HepG2 (cell line): ENCODE data around the gene ABCE1. TPM values are rescaled to one million over a fixed set of nuclear protein-coding genes. Genes with fewer than 3 reads are reported as not detected.

Experiments
- ATAC-seq: fragments of 200-7000 bp; cut with Tn5 transposase; 3 replicates; pipeline ENCODE4 v1.9.1; 2020; ENCODE audit warnings: mild to moderate bottlenecking, moderate library complexity
- BruUV-seq: library from RNA; stranded (reverse); fragments of 400-500 nt; replicated peaks from 2 replicates; lab custom pipeline; 2021; lab: Mats Ljungman, UMichigan
- CTCF ChIA-PET: fragments of 300-600 bp; formaldehyde crosslinking; extraction: SDS; loops from one replicate; lab custom pipeline; 2021; ENCODE audit warnings: low total read pairs, inconsistent platforms, low intra/inter-chr PET ratio; lab: Yijun Ruan, JAX
- POLR2A ChIA-PET: fragments of 350-600 bp; sonication (Branson Sonifier 250); formaldehyde crosslinking; loops from one replicate; lab custom pipeline; 2020; ENCODE audit warnings: antibody characterized with exemption, inconsistent platforms; lab: Yijun Ruan, JAX
- DNase-seq: peaks from one replicate; pipeline ENCODE4 v3.0.0-alpha.2; 2015; ENCODE audit warnings: low spot score
- FAIRE-seq: peaks from 3 replicates; lab custom pipeline; 2011; peaks lifted over from hg19 to GRCh38; lab: Jason Lieb, UNC
- H2AFZ ChIP-seq: one replicate; pipeline ENCODE4 v1.6.1; 2011; ENCODE audit warnings: low read length, inconsistent platforms
- H3K27ac ChIP-seq: fragments of 300-600 bp; 3 replicates; pipeline ENCODE4 v1.8.0; 2011; ENCODE audit warnings: mixed run types, mild to moderate bottlenecking, mixed read lengths, low read length, inconsistent platforms; ENCODE audit not compliant: insufficient read depth; ENCODE audit errors: extremely low read length
- H3K27me3 ChIP-seq, 2 experiments: fragments of 200-600 bp in 1 of 2; 2 replicates in 1 of 2; 3 replicates in 1 of 2; pipeline versions ENCODE4 v1.6.0 to v1.8.0; 2011; ENCODE audit warnings: low read length in 2 of 2, mild to moderate bottlenecking in 2 of 2, moderate library complexity in 2 of 2, inconsistent platforms in 1 of 2; ENCODE audit not compliant: insufficient read depth in 2 of 2, control insufficient read depth in 1 of 2
- H3K36me3 ChIP-seq, 2 experiments: fragments of 200-600 bp in 1 of 2; replicated peaks in 1 of 2; 2 replicates in 1 of 2; 3 replicates in 1 of 2; pipeline versions ENCODE4 v1.5.1 to v1.8.0; 2011; ENCODE audit warnings: low read length in 2 of 2, inconsistent platforms in 1 of 2; ENCODE audit not compliant: insufficient read depth in 2 of 2, control insufficient read depth in 1 of 2
- H3K4me1 ChIP-seq: 2 replicates; pipeline ENCODE4 v1.5.1; 2012; ENCODE audit warnings: low read length, inconsistent platforms; ENCODE audit not compliant: insufficient read depth
- H3K4me2 ChIP-seq: 2 replicates; pipeline ENCODE4 v1.6.0; 2011; ENCODE audit warnings: low read depth, low read length, inconsistent platforms
- H3K4me3 ChIP-seq, 3 experiments: fragments of 200-600 bp in 1 of 3; sonication (generic), shearing (Covaris generic) in 1 of 3; replicated peaks in 1 of 3; 2 replicates each; pipeline ENCODE4 v1.5.1; 2011 to 2016; ENCODE audit warnings: low read length in 3 of 3, inconsistent platforms in 2 of 3, low read depth in 2 of 3, mild to moderate bottlenecking in 2 of 3, control low read depth in 1 of 3, mixed read lengths in 1 of 3; ENCODE audit not compliant: insufficient read depth in 1 of 3
- H3K79me2 ChIP-seq: one replicate; pipeline ENCODE4 v1.6.1; 2011; ENCODE audit warnings: low read length, inconsistent platforms; ENCODE audit not compliant: insufficient read depth
- H3K9ac ChIP-seq: 2 replicates; pipeline ENCODE4 v1.6.0; 2011; ENCODE audit warnings: mild to moderate bottlenecking, low read depth, low read length, inconsistent platforms; ENCODE audit not compliant: insufficient read depth
- H3K9me3 ChIP-seq: 2 replicates; pipeline ENCODE4 v1.5.1; 2012; ENCODE audit warnings: mild to moderate bottlenecking, low read length
- H4K20me1 ChIP-seq: 2 replicates; pipeline ENCODE4 v1.6.0; 2011; ENCODE audit warnings: inconsistent platforms, mild to moderate bottlenecking, low read length, moderate library complexity; ENCODE audit not compliant: insufficient read depth
- ATF6 ChIP-seq: sonication (generic); formaldehyde crosslinking; conservative IDR thresholded peaks from 2 replicates; pipeline ENCODE4 v1.4.0; 2020; ENCODE audit warnings: missing genetic modification reagents
- HNRNPLL ChIP-seq: fragments of 200-400 bp; formaldehyde crosslinking; IDR thresholded peaks from 2 replicates; pipeline ENCODE4 v1.6.1; 2017; ENCODE audit warnings: mild to moderate bottlenecking, low read depth, low read length; ENCODE audit not compliant: poor library complexity, severe bottlenecking
- JDP2 ChIP-seq: sonication (generic); formaldehyde crosslinking; IDR thresholded peaks from 2 replicates; pipeline ENCODE4 v1.8.1; 2022; ENCODE audit warnings: missing genetic modification reagents, borderline replicate concordance
- JUN ChIP-seq: sonication (generic); formaldehyde crosslinking; IDR thresholded peaks from 2 replicates; pipeline ENCODE4 v1.4.0; 2020; ENCODE audit warnings: mild to moderate bottlenecking, missing genetic modification reagents
- ZFAT ChIP-seq: sonication (generic); formaldehyde crosslinking; conservative IDR thresholded peaks from 2 replicates; pipeline ENCODE4 v1.8.1; 2023; ENCODE audit warnings: missing genetic modification reagents, inconsistent platforms
- ZNF562 ChIP-seq: sonication (generic); formaldehyde crosslinking; IDR thresholded peaks from 2 replicates; pipeline ENCODE4 v1.8.0; 2022; ENCODE audit warnings: missing genetic modification reagents, borderline replicate concordance
- ZNF782 ChIP-seq: sonication (generic); formaldehyde crosslinking; IDR thresholded peaks from 2 replicates; pipeline ENCODE4 v1.4.0; 2020; ENCODE audit warnings: missing genetic modification reagents, mild to moderate bottlenecking, borderline replicate concordance
- ZNF879 ChIP-seq: sonication (generic); formaldehyde crosslinking; IDR thresholded peaks from 2 replicates; pipeline ENCODE4 v1.8.1; 2023; ENCODE audit warnings: missing genetic modification reagents
- ZZZ3 ChIP-seq: sonication (generic); formaldehyde crosslinking; IDR thresholded peaks from 2 replicates; pipeline ENCODE4 v1.4.0; 2020; ENCODE audit warnings: missing genetic modification reagents, mild to moderate bottlenecking, borderline replicate concordance
- WGBS: methylation state at CpG from one replicate; pipeline ENCODE4 v1.1.6; 2017; ENCODE audit warnings: low lambda C conversion rate; 5-methylcytosine and 5-hydroxymethylcytosine counted together
- in situ Hi-C: cut with HindIII; loops from 2 replicates; pipeline ENCODE4 v1.10.0; 2017; ENCODE audit warnings: low pct_unique_long_range_greater_than_20kb; ENCODE audit not compliant: extremely low pct_ligation_motif_present
- intact Hi-C: fragments of 100-400 bp; cut with micrococcal nuclease; formaldehyde crosslinking; loops from one replicate; pipeline ENCODE4 v1.10.0; 2022; ENCODE audit not compliant: unreplicated experiment
- polyA plus RNA-seq, 8 experiments: library from polyadenylated mRNA; depleted of rRNA in 3 of 8; stranded (reverse) in 7 of 8; unstranded in 1 of 8; fragments of >200 nt; fragmentation: Illumina TruSeq in 4 of 8; extraction: Trizol in 4 of 8; gene quantifications; 2 replicates each; pipeline versions ENCODE4 v1.2.1 to v1.2.3, GENCODE V29; 2011 to 2016; ENCODE audit warnings: low read depth in 4 of 8, missing spikeins in 1 of 8, mixed read lengths in 1 of 8; ENCODE audit not compliant: insufficient read depth in 1 of 8
- total RNA-seq, 5 experiments: library from RNA; depleted of rRNA; stranded (reverse); fragments of >200 nt; fragmentation: Illumina TruSeq; extraction: Trizol; gene quantifications; 2 replicates each; pipeline ENCODE4 v1.2.3, GENCODE V29; 2016; ENCODE audit warnings: low read depth in 1 of 5
- TF ChIP-seq, protein P1 (sequence below): sonication (generic); formaldehyde crosslinking; conservative IDR thresholded peaks from 2 replicates; pipeline ENCODE4 v1.8.0; 2022; ENCODE audit warnings: missing genetic modification reagents
- TF ChIP-seq, protein P2 (sequence below): sonication (generic); formaldehyde crosslinking; IDR thresholded peaks from 2 replicates; pipeline ENCODE4 v1.4.0; 2020; ENCODE audit warnings: missing genetic modification reagents

ABCE1 gene
- total and polyA plus RNA-seq, 2 of the 13 experiments (the other 11 are each of a cell fraction or from before 2014, with no cell fraction given): 50.8 to 139 TPM

DNA sequence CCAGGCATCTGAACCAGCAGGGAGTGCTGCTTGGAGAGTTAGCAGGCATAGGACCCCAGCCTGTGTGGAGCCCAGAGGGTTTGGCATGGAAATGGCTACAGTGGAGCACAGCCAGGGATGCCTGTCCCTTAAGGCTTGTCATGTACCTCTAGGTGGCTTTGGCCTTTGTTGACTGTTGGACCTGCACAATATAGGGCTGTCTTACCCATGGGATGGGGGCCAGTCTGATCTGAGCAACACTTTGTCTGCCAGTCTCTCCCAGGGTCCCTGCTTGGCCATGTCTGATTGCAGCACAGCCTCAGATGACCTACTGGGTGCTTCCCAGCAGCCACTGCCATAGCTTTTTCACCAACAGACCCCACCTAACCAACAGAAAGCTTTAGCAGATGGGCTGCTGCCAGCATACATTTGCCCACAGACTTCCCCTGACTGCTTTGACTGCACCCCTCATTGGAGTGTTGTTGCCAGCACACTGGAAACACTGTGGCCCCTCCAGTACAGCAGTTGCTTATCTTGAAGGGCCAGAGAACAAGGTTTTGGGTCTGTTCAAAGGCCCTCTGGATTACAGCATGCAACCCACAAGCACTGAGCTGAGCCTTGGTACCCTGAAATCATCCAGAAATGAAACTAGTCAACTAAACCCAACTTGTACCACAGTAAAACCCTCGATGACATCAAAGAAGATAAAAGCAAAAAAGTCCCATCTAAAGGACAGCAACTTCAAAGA, 22.2 kb upstream of the ABCE1 start:
- no peak for FAIRE-seq
- Histone ChIP-seq H2AFZ (no peak overlapping the region), H3K4me3 (no peak overlapping the region), H3K9ac (no peak overlapping the region), H3K27me3 (no peaks in the 10 kb centered on the region), H3K4me2 (no peak overlapping the region), H3K79me2 (peaks cover 19% of the 10 kb centered on the region), H4K20me1 (no peaks in the 10 kb centered on the region), H3K9me3 (peaks cover 11% of the 10 kb centered on the region; the same call in 1 of the 2 replicates), H3K4me1 (no peaks in the 10 kb centered on the region), H3K36me3 (peaks cover 3 to 26% of the 10 kb centered on the region in 2 experiments; a peak in 4 of 5 replicates), H3K27ac (no peak overlapping the region)
- in situ Hi-C loops: no loop called here
- intact Hi-C loops: no loop called here
- no peak for DNase-seq
- CTCF ChIA-PET: no interaction called here
- BruUV-seq: no TSS peak
- POLR2A ChIA-PET: no interaction called here
- 96% methylated on average over 1 of the region's 1 CpG for WGBS
- no peak; the same call in 1 of the 3 replicates for ATAC-seq
- TF ChIP-seq JUN (CRISPR knock-in tag) (no peak), ZNF879 (CRISPR knock-in tag) (no peak)

GRCh38 chr4:145076469-145076855, 21.6 kb upstream of the ABCE1 start:
- Histone ChIP-seq H2AFZ (no peak overlapping the region), H3K4me2 (no peak overlapping the region), H3K4me3 (no peak overlapping the region), H3K36me3 (peaks cover 3 to 26% of the 10 kb centered on the region in 2 experiments; a peak in 4 of 5 replicates), H3K27me3 (no peaks in the 10 kb centered on the region), H3K9me3 (peaks cover 11% of the 10 kb centered on the region; the same call in 1 of the 2 replicates), H3K79me2 (peaks cover 19% of the 10 kb centered on the region), H3K4me1 (no peaks in the 10 kb centered on the region), H3K9ac (no peak overlapping the region), H3K27ac (no peak overlapping the region), H4K20me1 (no peaks in the 10 kb centered on the region)
- in situ Hi-C loops: no loop called here
- FAIRE-seq (no peak), ATAC-seq (no peak), DNase-seq (no peak)
- ChIA-PET CTCF (no interaction called here), POLR2A (no interaction called here)
- BruUV-seq: no TSS peak
- intact Hi-C loops: no loop called here
- 98% methylated on average over 2 of the region's 2 CpGs for WGBS
- TF ChIP-seq ZZZ3 (CRISPR knock-in tag): no peak
- TF ChIP-seq ZFAT: no peak
- TF ChIP-seq ZNF562 (CRISPR knock-in tag): no peak
- TF ChIP-seq HNRNPLL: no peak
- TF ChIP-seq, protein P1, sequence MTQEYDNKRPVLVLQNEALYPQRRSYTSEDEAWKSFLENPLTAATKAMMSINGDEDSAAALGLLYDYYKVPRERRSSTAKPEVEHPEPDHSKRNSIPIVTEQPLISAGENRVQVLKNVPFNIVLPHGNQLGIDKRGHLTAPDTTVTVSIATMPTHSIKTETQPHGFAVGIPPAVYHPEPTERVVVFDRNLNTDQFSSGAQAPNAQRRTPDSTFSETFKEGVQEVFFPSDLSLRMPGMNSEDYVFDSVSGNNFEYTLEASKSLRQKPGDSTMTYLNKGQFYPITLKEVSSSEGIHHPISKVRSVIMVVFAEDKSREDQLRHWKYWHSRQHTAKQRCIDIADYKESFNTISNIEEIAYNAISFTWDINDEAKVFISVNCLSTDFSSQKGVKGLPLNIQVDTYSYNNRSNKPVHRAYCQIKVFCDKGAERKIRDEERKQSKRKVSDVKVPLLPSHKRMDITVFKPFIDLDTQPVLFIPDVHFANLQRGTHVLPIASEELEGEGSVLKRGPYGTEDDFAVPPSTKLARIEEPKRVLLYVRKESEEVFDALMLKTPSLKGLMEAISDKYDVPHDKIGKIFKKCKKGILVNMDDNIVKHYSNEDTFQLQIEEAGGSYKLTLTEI: no peak
- TF ChIP-seq, protein P2, sequence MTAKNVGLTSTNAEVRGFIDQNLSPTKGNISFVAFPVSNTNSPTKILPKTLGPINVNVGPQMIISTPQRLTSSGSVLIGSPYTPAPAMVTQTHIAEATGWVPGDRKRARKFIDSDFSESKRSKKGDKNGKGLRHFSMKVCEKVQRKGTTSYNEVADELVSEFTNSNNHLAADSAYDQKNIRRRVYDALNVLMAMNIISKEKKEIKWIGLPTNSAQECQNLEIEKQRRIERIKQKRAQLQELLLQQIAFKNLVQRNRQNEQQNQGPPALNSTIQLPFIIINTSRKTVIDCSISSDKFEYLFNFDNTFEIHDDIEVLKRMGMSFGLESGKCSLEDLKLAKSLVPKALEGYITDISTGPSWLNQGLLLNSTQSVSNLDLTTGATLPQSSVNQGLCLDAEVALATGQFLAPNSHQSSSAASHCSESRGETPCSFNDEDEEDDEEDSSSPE (CRISPR knock-in tag): no peak
- TF ChIP-seq ZNF782 (CRISPR knock-in tag): no peak
- TF ChIP-seq JDP2: no peak
- no peak for TF ChIP-seq ATF6 (CRISPR knock-in tag)
